Measurements from ENCODE around the gene KRT86. TPM values are rescaled to one million over a fixed set of nuclear protein-coding genes. Genes with fewer than 3 reads are reported as not detected.
"Not testable (repeated sequence)": the region's sequence is repeated elsewhere in the genome, so short reads cannot be mapped to it uniquely, and the experiment has no call there.

Gene KRT86
- polyA plus RNA-seq, 3 donors, result not detected

- no peak for DNase-seq
These were observed 22.9 kb upstream of the KRT86 start for GRCh38 chr12:52251367-52252051.

DNA sequence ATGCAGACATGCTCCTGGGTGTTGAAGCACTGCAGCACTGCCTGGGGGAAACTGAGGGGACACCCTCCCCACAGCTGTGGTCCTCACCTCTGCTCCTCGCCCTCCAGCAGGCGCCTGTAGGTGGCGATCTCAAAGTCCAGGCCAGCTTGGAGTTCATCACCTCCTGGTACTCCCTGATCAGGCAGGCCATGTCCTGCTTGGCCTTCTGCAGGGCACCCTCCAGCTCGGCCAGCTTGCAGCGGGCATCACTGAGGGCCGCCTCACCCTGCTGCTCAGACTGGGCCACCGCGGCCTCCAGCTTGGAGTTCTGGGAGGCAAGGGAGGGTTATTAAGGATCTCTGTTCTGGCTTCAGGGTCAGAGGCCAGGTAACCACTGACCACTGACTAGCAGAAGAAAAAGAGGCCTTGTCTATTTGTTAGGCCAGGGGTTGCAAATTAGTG is 22.2 kb upstream of the KRT86 start:
- not testable (repeated sequence) for DNase-seq

- no peak for DNase-seq
These were observed 21.6 kb upstream of the KRT86 start for GRCh38 chr12:52252728-52253343.

DNA sequence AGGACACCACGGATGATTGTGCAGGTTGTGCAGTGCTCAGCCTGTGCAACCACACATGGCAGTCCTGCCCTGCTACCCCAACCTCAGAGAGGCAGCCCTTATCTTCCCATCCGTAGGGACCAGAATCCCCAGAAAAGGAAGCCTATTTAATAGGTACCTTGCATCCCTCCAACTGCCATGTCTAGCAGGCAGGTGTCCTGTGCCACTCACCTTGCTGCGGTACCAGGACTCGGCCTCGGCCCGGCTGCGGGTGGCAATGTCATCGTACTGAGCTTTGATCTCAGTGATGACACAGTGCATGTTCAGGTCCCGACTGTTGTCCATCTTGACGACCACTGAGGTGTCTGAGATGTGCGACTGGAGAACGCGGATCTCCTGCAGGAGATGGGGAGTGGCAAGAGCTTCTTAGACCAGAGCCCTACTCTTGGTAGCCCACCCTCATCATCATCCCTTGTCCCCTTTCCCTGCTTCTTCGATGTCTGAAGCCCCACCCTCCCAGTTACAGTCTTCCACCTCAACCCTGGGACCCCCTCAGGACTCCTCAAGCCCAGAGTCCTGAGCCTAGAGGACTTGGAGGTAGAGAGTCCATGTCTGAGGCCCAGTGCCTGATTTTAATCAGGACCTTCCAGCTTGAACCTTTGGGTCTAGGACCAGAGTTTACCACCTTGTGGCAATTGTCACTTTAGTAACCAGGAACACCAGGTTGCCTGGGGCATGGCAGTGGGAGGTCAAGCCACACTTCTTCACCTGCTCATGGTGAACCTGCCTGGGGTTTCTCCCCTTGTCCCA is 20.9 kb upstream of the KRT86 start:
- no peak for DNase-seq

GRCh38 chr12:52254180-52254964 is 20.1 kb upstream of the KRT86 start:
- DNase-seq, result no peak

DNA sequence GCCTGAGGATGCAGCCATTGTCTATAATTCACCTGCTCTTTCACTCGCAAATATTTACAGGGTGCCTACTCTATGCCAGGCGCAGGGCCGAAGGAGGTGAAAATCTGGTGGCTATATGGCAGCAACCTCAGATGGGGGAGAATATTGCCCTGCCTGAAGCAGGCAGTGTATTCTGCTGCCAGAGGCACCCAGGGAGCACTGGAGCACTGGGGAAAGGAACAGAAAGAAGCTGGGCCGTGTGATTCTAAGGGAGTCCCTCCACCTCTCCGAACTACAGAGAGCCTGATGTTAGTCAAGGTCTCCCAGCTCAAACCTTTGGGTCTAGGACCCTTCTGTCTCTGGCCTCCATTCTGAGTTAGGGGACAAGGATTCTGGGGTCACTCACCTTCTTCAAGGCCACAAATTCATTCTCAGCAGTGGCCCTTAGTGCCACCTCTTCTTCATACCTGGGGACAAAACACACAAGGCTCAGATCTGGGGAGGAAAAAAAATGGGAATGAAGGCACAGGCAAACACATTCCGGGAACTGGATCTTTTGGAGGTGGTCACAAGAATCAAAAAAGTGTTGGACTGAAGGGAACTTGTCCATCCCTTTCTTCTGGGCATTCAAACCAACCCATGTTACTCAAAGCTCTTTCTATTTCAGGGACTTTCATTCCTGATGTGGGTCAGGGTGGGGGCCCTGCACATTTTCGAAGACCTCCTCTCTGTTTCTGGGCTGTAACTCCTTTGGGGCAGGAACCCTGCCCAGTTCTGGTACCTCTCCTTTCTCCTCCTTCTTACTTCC is 19.3 kb upstream of the KRT86 start:
- no peak for DNase-seq

DNA sequence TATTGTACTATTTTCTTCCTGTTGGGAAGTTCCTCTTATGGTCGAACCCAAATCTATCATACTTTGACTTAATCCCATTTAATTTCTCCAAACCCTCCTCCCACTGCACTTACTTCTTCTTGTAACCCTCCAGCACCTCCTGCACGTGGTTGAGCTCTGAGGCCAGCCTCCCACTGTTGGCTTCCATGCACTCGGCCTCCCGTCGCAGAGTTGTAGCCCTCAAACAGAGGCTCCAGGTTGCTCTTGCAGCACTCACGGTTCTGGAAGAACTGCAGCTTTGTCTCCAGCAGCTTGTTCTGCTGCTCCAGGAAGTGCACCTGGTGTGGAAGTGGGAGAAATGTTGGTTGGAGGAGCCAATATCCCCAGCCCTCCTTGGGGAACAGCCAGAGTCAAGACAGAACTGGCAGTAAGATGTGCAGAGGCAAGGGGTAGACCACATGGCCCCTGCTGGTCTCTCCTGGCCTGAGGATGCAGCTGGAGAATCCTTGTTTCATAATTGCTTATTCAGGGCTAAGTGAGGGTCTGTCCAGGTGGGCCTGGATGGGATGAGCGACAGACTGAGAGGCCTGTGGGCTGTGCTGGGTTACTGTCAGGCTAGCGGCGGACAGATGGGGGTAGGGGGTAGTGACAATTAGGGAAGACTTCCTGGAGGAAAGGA is 18.4 kb upstream of the KRT86 start:
- no peak for DNase-seq

- no peak for DNase-seq
These were observed 17.9 kb upstream of the KRT86 start for GRCh38 chr12:52256584-52256935.

DNA sequence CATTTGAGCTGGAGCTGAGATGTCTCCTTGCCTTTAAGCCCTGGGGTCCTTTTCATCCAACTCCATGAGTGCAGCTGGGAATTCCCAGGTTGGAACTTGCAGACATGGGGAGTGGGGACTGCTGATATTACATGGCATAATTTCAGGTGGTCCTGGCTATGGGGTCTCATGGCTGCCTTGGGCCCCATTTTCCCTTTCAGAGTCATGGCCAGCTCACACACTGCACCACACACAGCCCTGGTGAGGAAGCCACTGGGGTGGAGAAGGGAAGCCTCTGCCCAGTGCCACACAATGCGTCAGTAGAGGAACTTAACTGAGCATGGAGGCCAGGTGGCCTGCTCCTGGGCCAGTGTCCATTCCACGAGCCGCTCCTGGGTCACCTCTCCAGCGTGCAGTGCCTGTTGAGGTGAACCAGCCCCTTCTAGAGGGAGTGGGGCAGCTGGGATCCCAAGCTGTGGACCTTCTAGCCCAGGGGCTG is 17.3 kb upstream of the KRT86 start:
- no peak for DNase-seq

GRCh38 chr12:52257922-52258321 is 16.5 kb upstream of the KRT86 start:
- DNase-seq, result not testable (repeated sequence)

GRCh38 chr12:52258335-52258901 is 16.0 kb upstream of the KRT86 start:
- DNase-seq, result no peak

DNA sequence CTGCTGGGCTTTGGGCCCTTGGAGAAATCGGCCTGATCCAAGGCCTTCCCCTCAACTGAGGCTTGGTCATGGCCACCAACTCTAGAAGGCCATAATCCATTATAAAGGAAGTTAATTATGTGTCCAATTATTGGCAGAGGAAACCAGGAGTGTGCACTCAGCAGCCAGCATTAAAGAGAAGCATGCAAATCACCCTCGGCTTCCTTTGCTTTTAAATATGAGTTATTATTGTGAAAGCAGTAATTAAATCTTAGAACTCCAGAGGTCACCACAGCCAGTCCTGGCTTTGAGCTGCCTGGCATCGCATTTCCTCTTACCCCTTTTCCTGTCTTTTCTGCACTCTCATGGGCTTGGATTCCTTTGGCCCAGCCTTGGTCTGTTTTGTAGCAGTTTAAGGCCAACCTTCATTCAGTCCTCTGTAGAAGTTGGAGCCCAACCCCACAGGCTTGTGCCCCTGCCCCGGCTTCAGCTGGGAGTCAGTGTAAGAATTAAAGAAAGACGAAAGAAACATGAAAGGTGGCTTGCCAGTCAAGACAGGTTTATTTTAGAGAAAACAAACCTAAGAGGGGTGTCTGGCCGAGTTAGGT is 14.7 kb upstream of the KRT86 start:
- no peak for DNase-seq

DNA sequence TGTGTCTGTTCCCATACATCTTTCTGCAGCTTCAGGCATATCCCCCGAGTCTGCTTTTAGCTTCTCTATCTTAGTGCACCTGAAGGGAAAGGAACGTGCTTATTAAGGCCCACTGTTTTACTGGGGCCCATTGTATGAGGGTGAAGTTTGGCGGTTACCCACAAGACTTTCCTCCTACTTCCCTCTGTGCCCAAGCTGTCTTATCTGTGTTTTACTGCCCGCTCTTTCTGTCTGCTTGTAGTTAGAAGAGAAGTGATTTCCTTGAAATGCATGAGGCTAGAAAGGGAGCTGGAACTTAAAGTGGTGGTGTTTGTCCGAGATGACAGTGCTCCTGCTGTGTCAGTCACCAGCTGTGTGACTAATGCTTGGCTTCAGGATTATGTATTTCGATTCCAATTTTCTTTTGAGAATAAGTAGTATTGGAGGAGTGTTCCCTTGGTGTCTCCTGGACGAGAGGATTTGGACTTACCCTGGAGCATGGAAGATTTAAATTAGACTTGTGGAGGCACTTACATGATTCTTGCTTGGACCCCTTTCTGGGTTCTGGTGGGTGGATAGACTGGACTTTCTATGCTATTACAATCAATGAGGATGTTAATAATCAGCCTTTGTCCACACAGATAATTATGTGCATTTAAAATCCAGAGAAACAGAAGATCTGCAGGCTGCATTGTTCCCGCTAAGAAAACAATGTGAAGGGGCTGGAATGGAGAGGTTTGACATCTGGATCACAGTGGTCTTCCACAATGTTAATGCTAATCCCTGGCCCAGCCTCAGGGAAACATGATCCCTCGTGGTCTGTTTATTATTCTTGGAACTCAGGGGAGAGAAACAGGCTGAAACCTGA is 13.9 kb upstream of the KRT86 start:
- no peak for DNase-seq

GRCh38 chr12:52261208-52261484 is 13.3 kb upstream of the KRT86 start:
- DNase-seq, result no peak

DNA sequence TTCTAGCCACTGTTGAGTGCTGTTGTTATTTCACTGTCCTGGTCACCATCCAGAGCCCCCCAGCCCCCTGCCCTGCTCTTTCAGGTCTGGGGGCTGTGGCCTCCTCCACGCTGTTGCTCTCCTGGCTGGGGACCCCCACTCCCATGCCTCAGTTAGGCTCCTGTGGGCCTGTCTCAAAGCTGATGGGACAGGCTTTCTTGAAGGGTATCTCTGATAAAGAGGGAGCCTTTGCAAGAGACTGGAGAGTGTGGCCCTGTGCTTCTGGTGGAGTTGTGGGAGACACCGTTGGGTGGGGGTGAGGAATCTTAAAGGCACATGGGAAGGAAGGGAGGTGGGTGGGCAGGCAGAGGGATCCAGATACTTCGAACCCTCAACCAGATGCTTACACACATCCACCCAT is 12.2 kb upstream of the KRT86 start:
- no peak for DNase-seq

- no peak for DNase-seq
These were observed 10.5 kb upstream of the KRT86 start for GRCh38 chr12:52263761-52264434.

DNA sequence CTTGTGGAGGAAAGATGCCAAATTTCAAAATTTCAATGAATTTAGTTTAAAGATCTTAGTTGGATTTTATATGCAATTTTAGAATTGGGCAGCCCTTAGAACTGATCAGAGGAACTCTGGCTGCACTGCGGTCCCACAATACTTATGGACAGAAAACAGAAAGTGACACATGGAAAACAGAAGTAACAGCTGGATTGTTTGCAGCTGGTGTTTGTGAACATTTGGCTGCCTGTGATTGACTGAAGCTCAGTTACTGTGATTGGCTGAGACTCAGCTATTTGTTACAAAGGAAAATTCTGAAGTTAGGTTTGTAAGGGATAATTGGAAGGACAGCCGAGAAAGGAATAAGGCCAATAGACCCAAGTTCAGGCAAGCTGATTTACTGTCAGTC is 10.0 kb upstream of the KRT86 start:
- no peak for DNase-seq

DNA sequence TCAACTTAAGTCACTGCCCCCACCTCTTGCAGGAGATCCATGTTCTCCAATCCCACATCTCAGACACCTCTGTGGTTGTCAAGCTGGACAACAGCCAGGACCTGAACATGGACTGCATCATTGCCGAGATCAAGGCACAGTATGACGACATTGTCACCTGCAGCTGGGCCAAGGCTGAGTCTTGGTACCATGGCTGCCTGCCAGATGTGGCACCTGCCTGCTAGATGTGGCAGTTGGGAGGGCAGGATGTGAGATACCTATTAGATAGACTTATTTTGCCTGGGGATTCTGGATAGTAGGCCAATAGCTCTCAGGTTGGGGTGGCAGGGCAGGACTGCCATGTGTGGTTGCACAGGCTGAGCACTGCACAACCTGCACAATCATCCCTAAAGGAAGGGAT is 7.9 kb upstream of the KRT86 start:
- DNase-seq, result no peak

GRCh38 chr12:52267266-52267665 is 7.2 kb upstream of the KRT86 start:
- no peak for DNase-seq
